HEK293 (cell line): ENCODE measurements around the gene PROK1.

Source experiments
- CTCF ChIA-PET: fragments of 350-600 bp; formaldehyde crosslinking; extraction: SDS; loops from one replicate; lab custom pipeline; 2021; ENCODE audit warnings: antibody characterized with exemption; lab: Yijun Ruan, JAX
- POLR2A ChIA-PET: fragments of 300-600 bp; formaldehyde crosslinking; extraction: SDS; loops from one replicate; lab custom pipeline; 2020; ENCODE audit warnings: antibody characterized with exemption, inconsistent platforms; lab: Yijun Ruan, JAX
- H3K27ac ChIP-seq: fragments of 200-500 bp; sonication (Bioruptor generic); 2 replicates; pipeline ENCODE4 v1.5.1; 2014; ENCODE audit warnings: low read depth, low read length, control low read depth, inconsistent platforms; ENCODE audit errors: extremely low read depth
- H3K36me3 ChIP-seq, 2 experiments: fragments of 200-500 bp in 1 of 2; sonication (Bioruptor generic) in 1 of 2; 1 replicate in 1 of 2; 2 replicates in 1 of 2; pipeline ENCODE4 v1.5.1; 2014 to 2017; ENCODE audit warnings: inconsistent platforms in 2 of 2, low read length in 2 of 2; ENCODE audit not compliant: control insufficient read depth in 2 of 2, insufficient read depth in 1 of 2
- H3K4me1 ChIP-seq: fragments of 200-500 bp; sonication (Bioruptor generic); 2 replicates; pipeline ENCODE4 v1.5.1; 2014; ENCODE audit warnings: mild to moderate bottlenecking, low read length, inconsistent platforms; ENCODE audit not compliant: control insufficient read depth, insufficient read depth
- H3K4me3 ChIP-seq: 2 replicates; pipeline ENCODE4 v1.5.1; 2011; ENCODE audit warnings: low read depth, mild to moderate bottlenecking, control low read depth, low read length, moderate library complexity
- H3K9me3 ChIP-seq: fragments of 200-500 bp; sonication (Bioruptor generic); 2 replicates; pipeline ENCODE4 v1.5.1; 2014; ENCODE audit warnings: low read depth, low read length, inconsistent platforms; ENCODE audit not compliant: control insufficient read depth, insufficient read depth
- ELK4 ChIP-seq: IDR thresholded peaks from 2 replicates; pipeline ENCODE4 v1.6.1; 2011; ENCODE audit warnings: mild to moderate bottlenecking, low read depth, low read length, borderline replicate concordance
- GLIS2 ChIP-seq: fragments of 450-650 bp; formaldehyde crosslinking; IDR thresholded peaks from 2 replicates; pipeline ENCODE4 v1.5.1; 2016; ENCODE audit warnings: missing biosample characterization, missing genetic modification characterization
- KLF16 ChIP-seq: fragments of 450-650 bp; formaldehyde crosslinking; IDR thresholded peaks from 2 replicates; pipeline ENCODE4 v1.5.1; 2017; ENCODE audit warnings: missing biosample characterization, missing genetic modification characterization
- PRDM1 ChIP-seq: fragments of 450-650 bp; formaldehyde crosslinking; IDR thresholded peaks from 2 replicates; pipeline ENCODE4; 2016; ENCODE audit warnings: missing biosample characterization, missing genetic modification characterization
- TRIM28 ChIP-seq: IDR thresholded peaks from 2 replicates; pipeline ENCODE4 v1.6.1; 2011; ENCODE audit warnings: low read length, control low read depth, borderline replicate concordance
- ZEB2 ChIP-seq: fragments of 450-650 bp; formaldehyde crosslinking; IDR thresholded peaks from 2 replicates; pipeline ENCODE4 v1.5.1; 2016; ENCODE audit warnings: missing biosample characterization, missing genetic modification characterization
- ZFHX2 ChIP-seq: fragments of 450-650 bp; formaldehyde crosslinking; conservative IDR thresholded peaks from 2 replicates; pipeline ENCODE4 v1.5.1; 2016; ENCODE audit warnings: missing biosample characterization, missing genetic modification characterization
- ZNF16 ChIP-seq: fragments of 450-650 bp; formaldehyde crosslinking; IDR thresholded peaks from 2 replicates; pipeline ENCODE4 v1.5.1; 2016; ENCODE audit warnings: low read depth, missing biosample characterization, missing genetic modification characterization
- ZNF223 ChIP-seq: fragments of 450-650 bp; formaldehyde crosslinking; IDR thresholded peaks from 2 replicates; pipeline ENCODE4 v1.5.1; 2016; ENCODE audit warnings: missing biosample characterization, missing genetic modification characterization
- ZNF639 ChIP-seq: fragments of 450-650 bp; formaldehyde crosslinking; IDR thresholded peaks from 2 replicates; pipeline ENCODE4 v1.5.1; 2016; ENCODE audit warnings: missing biosample characterization, missing genetic modification characterization
- ZSCAN30 ChIP-seq: fragments of 450-650 bp; IDR thresholded peaks from 2 replicates; pipeline ENCODE4 v1.5.1; 2018; ENCODE audit warnings: missing biosample characterization, mild to moderate bottlenecking, missing genetic modification characterization, moderate library complexity
- TF ChIP-seq, protein P1 (sequence below): fragments of 450-650 bp; formaldehyde crosslinking; IDR thresholded peaks from 2 replicates; pipeline ENCODE4 v1.5.1; 2016; ENCODE audit warnings: missing biosample characterization, missing genetic modification characterization
- TF ChIP-seq, protein P2 (sequence below): fragments of 450-650 bp; formaldehyde crosslinking; IDR thresholded peaks from 2 replicates; pipeline ENCODE4 v1.5.1; 2016; ENCODE audit warnings: missing biosample characterization, missing genetic modification characterization

The PROK1 gene

DNA sequence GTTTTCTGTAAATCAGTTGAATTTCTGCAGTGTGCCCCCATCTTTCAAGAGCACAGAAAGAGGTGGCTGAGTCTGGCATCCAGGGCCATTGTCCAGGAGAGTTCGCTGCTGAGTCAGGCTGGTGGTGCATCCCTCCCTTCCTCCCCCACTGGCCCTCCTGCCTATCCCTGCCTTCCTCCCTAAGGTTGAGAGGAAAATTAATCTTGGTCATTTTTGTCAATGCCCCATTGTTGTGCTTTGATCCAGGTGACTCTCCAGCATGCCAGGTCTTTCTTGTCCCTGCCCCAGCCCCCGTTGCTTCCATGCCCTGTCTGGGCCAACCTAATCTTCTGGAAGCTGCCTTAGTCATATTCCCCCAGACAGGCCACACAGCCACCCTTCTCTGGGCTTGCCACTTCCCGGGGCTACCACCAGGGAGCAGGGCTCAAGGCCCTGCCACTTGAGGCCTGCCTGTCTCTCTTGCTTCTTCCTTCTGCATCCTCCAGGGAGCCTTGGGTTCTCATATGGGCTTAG, 26.6 kb downstream of the PROK1 start (continued):
- no peak for TF ChIP-seq ELK4
- TF ChIP-seq, protein P1, sequence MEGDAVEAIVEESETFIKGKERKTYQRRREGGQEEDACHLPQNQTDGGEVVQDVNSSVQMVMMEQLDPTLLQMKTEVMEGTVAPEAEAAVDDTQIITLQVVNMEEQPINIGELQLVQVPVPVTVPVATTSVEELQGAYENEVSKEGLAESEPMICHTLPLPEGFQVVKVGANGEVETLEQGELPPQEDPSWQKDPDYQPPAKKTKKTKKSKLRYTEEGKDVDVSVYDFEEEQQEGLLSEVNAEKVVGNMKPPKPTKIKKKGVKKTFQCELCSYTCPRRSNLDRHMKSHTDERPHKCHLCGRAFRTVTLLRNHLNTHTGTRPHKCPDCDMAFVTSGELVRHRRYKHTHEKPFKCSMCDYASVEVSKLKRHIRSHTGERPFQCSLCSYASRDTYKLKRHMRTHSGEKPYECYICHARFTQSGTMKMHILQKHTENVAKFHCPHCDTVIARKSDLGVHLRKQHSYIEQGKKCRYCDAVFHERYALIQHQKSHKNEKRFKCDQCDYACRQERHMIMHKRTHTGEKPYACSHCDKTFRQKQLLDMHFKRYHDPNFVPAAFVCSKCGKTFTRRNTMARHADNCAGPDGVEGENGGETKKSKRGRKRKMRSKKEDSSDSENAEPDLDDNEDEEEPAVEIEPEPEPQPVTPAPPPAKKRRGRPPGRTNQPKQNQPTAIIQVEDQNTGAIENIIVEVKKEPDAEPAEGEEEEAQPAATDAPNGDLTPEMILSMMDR: peak; percentile 26; the same call in 1 of the 2 replicates

- no peaks in the 10 kb centered on the region for H3K9me3 ChIP-seq
- peaks cover 12% of the 10 kb centered on the region; the same call in 1 of the 2 replicates for H3K4me1 ChIP-seq
- no peaks in the 10 kb centered on the region for H3K36me3 ChIP-seq
- H3K27ac ChIP-seq: no peak overlapping the region
- ChIA-PET CTCF (interaction anchor here (0.5 to 7.1 kb wide), 6 partner anchors 8 to 1417 kb away, joined by 3 to 72 read pairs (median 3); no protein-coding TSS in a partner anchor), POLR2A (no interaction called here)
- TF ChIP-seq ZNF223: no peak
- peak; percentile 44 for TF ChIP-seq PRDM1 (tag by site-specific recombination)
- H3K4me3 ChIP-seq: no peak overlapping the region
Observed at GRCh38 chr1:110477967-110478640, 27.2 kb downstream of the PROK1 start.

GRCh38 chr1:110478886-110479285, 27.9 kb downstream of the PROK1 start:
- H3K9me3 ChIP-seq: no peaks in the 10 kb centered on the region
- no peaks in the 10 kb centered on the region for H3K36me3 ChIP-seq
- no peak for TF ChIP-seq GLIS2
- no peak for TF ChIP-seq TRIM28
- TF ChIP-seq, protein P2, sequence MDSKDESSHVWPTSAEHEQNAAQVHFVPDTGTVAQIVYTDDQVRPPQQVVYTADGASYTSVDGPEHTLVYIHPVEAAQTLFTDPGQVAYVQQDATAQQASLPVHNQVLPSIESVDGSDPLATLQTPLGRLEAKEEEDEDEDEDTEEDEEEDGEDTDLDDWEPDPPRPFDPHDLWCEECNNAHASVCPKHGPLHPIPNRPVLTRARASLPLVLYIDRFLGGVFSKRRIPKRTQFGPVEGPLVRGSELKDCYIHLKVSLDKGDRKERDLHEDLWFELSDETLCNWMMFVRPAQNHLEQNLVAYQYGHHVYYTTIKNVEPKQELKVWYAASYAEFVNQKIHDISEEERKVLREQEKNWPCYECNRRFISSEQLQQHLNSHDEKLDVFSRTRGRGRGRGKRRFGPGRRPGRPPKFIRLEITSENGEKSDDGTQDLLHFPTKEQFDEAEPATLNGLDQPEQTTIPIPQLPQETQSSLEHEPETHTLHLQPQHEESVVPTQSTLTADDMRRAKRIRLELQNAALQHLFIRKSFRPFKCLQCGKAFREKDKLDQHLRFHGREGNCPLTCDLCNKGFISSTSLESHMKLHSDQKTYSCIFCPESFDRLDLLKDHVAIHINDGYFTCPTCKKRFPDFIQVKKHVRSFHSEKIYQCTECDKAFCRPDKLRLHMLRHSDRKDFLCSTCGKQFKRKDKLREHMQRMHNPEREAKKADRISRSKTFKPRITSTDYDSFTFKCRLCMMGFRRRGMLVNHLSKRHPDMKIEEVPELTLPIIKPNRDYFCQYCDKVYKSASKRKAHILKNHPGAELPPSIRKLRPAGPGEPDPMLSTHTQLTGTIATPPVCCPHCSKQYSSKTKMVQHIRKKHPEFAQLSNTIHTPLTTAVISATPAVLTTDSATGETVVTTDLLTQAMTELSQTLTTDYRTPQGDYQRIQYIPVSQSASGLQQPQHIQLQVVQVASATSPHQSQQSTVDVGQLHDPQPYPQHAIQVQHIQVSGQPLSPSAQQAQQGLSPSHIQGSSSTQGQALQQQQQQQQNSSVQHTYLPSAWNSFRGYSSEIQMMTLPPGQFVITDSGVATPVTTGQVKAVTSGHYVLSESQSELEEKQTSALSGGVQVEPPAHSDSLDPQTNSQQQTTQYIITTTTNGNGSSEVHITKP: no peak
- no peak for TF ChIP-seq ZEB2 (tag by site-specific recombination)
- TF ChIP-seq ZNF639 (tag by site-specific recombination): no peak
- TF ChIP-seq ZSCAN30 (tag by site-specific recombination): no peak
- no peak for TF ChIP-seq KLF16 (tag by site-specific recombination)
- no peak for TF ChIP-seq ZNF16 (tag by site-specific recombination)
- no peak for TF ChIP-seq ZFHX2 (tag by site-specific recombination)
- TF ChIP-seq, all 188 proteins: peak for 0
- Histone ChIP-seq H3K4me1 (peaks cover 12% of the 10 kb centered on the region; the same call in 1 of the 2 replicates), H3K27ac (no peak overlapping the region), H3K4me3 (no peak overlapping the region)
- CTCF ChIA-PET: interaction anchor here (7.1 kb wide), 1 partner anchor 18 kb away, joined by 72 read pairs; no protein-coding TSS in a partner anchor
- POLR2A ChIA-PET: no interaction called here
